ENCODE results near the gene DOCK1.

The DOCK1 gene

GRCh38 chr10:127063762-127064161 is 158.5 kb downstream of the DOCK1 start:
- Histone ChIP-seq H3K27me3 (ENCODE audit: control insufficient read depth, insufficient read depth, low read length) (no peaks in the 10 kb centered on the region), H3K4me3 (ENCODE audit: low read depth, low read length) (no peak overlapping the region), H3K9me3 (ENCODE audit: control insufficient read depth, insufficient read depth, low read length) (0 out of 2 replicates have a peak, but pooled peaks cover 5% of the 10 kb centered on the region), H3K36me3 (ENCODE audit: control insufficient read depth, insufficient read depth, low read length) (peaks cover 44% of the 10 kb centered on the region), H3K9ac (ENCODE audit: low read depth, low read length) (no peak overlapping the region), H3K27ac (ENCODE audit: low read depth, low read length) (no peak overlapping the region), H3K4me1 (ENCODE audit: control insufficient read depth, insufficient read depth, low read length) (no peaks in the 10 kb centered on the region)

- Histone ChIP-seq H3K4me1 (ENCODE audit: control insufficient read depth, insufficient read depth, low read length) (no peaks in the 10 kb centered on the region), H3K9me3 (ENCODE audit: control insufficient read depth, insufficient read depth, low read length) (no peaks in the 10 kb centered on the region), H3K36me3 (ENCODE audit: control insufficient read depth, insufficient read depth, low read length) (peaks cover 51% of the 10 kb centered on the region), H3K27me3 (ENCODE audit: control insufficient read depth, insufficient read depth, low read length) (no peaks in the 10 kb centered on the region), H3K9ac (ENCODE audit: low read depth, low read length) (no peak overlapping the region), H3K4me3 (ENCODE audit: low read depth, low read length) (no peak overlapping the region), H3K27ac (ENCODE audit: low read depth, low read length) (no peak overlapping the region)
Observed at GRCh38 chr10:127064474-127064873, 159.2 kb downstream of the DOCK1 start.

DNA sequence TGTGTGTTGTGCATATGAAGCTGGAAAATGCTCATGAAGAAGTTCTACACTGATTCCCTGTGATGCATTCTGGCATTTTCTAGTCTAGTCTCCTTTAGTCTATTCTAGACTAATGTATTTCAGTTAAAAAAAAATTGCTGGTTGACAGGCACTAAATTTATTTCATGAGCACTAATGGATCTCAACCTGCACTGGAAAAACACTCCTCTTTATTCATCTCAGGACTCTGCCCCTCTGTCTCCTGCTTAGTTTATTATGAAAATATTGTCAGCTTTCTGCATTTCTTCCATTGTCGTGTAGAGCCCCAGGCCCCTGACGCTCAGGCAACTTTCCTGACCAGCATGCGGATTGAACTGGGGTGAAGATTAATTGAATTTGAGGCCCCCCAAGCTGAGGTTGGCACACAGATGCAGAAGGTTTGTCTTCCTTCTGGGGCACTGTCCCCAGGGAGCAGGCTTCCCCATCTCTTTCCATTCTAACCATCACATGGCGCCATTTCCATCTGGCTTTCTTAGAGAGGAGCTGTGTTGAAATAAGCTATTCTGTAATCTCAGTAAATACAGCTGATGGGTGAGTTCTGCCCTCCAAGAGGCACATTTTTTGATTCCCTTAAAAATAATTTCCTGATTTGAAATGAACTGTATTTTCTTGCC is 162.4 kb downstream of the DOCK1 start:
- H3K27ac ChIP-seq (ENCODE audit: low read depth, low read length), result no peak overlapping the region
- no peaks in the 10 kb centered on the region for H3K4me1 ChIP-seq (ENCODE audit: control insufficient read depth, insufficient read depth, low read length)
- no peak overlapping the region for H3K4me3 ChIP-seq (ENCODE audit: low read depth, low read length)
- H3K9ac ChIP-seq (ENCODE audit: low read depth, low read length), result no peak overlapping the region
- no peaks in the 10 kb centered on the region for H3K9me3 ChIP-seq (ENCODE audit: control insufficient read depth, insufficient read depth, low read length)
- H3K27me3 ChIP-seq (ENCODE audit: control insufficient read depth, insufficient read depth, low read length), result no peaks in the 10 kb centered on the region
- peaks cover 54% of the 10 kb centered on the region for H3K36me3 ChIP-seq (ENCODE audit: control insufficient read depth, insufficient read depth, low read length)

- no peaks in the 10 kb centered on the region for H3K4me1 ChIP-seq (ENCODE audit: control insufficient read depth, insufficient read depth, low read length)
- H3K27ac ChIP-seq (ENCODE audit: low read depth, low read length), result no peak overlapping the region
- H3K4me3 ChIP-seq (ENCODE audit: low read depth, low read length), result no peak overlapping the region
- no peak overlapping the region for H3K9ac ChIP-seq (ENCODE audit: low read depth, low read length)
- no peaks in the 10 kb centered on the region for H3K27me3 ChIP-seq (ENCODE audit: control insufficient read depth, insufficient read depth, low read length)
- H3K9me3 ChIP-seq (ENCODE audit: control insufficient read depth, insufficient read depth, low read length), result no peaks in the 10 kb centered on the region
- H3K36me3 ChIP-seq (ENCODE audit: control insufficient read depth, insufficient read depth, low read length), result peaks cover 52% of the 10 kb centered on the region
Observed at GRCh38 chr10:127068485-127068884, 163.3 kb downstream of the DOCK1 start.

GRCh38 chr10:127069436-127069835 is 164.2 kb downstream of the DOCK1 start:
- Histone ChIP-seq H3K9ac (ENCODE audit: low read depth, low read length) (no peak overlapping the region), H3K4me3 (ENCODE audit: low read depth, low read length) (no peak overlapping the region), H3K9me3 (ENCODE audit: control insufficient read depth, insufficient read depth, low read length) (no peaks in the 10 kb centered on the region), H3K27me3 (ENCODE audit: control insufficient read depth, insufficient read depth, low read length) (no peaks in the 10 kb centered on the region), H3K36me3 (ENCODE audit: control insufficient read depth, insufficient read depth, low read length) (peaks cover 55% of the 10 kb centered on the region), H3K27ac (ENCODE audit: low read depth, low read length) (no peak overlapping the region), H3K4me1 (ENCODE audit: control insufficient read depth, insufficient read depth, low read length) (no peaks in the 10 kb centered on the region)

GRCh38 chr10:127071126-127071525 is 165.9 kb downstream of the DOCK1 start:
- no peak overlapping the region for H3K27ac ChIP-seq (ENCODE audit: low read depth, low read length)
- no peaks in the 10 kb centered on the region for H3K9me3 ChIP-seq (ENCODE audit: control insufficient read depth, insufficient read depth, low read length)
- peaks cover 55% of the 10 kb centered on the region for H3K36me3 ChIP-seq (ENCODE audit: control insufficient read depth, insufficient read depth, low read length)
- H3K4me1 ChIP-seq (ENCODE audit: control insufficient read depth, insufficient read depth, low read length), result no peaks in the 10 kb centered on the region
- H3K9ac ChIP-seq (ENCODE audit: low read depth, low read length), result no peak overlapping the region
- no peaks in the 10 kb centered on the region for H3K27me3 ChIP-seq (ENCODE audit: control insufficient read depth, insufficient read depth, low read length)
- H3K4me3 ChIP-seq (ENCODE audit: low read depth, low read length), result no peak overlapping the region

DNA sequence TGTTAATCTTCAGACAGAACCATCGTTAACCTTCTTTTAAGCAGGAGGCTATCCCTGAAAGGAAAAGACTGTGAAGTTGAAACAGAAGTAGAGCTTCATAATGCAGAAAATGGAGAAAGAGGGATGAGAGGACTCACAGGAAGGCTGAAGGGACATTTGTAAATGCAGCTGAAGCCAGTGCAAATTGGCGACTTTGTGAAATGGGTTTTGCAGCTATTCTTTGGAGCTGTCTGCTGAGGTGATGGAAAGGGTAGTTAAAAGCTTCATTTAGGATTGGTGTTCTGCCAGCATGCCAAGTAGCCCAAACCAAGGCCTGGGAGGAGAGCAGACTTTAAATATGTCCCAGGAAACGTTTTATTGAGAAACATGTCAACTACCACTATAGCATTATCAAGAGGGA is 168.4 kb downstream of the DOCK1 start:
- no peaks in the 10 kb centered on the region for H3K4me1 ChIP-seq (ENCODE audit: control insufficient read depth, insufficient read depth, low read length)
- no peaks in the 10 kb centered on the region for H3K9me3 ChIP-seq (ENCODE audit: control insufficient read depth, insufficient read depth, low read length)
- H3K36me3 ChIP-seq (ENCODE audit: control insufficient read depth, insufficient read depth, low read length), result peaks cover 34% of the 10 kb centered on the region
- no peak overlapping the region for H3K4me3 ChIP-seq (ENCODE audit: low read depth, low read length)
- no peaks in the 10 kb centered on the region for H3K27me3 ChIP-seq (ENCODE audit: control insufficient read depth, insufficient read depth, low read length)
- H3K27ac ChIP-seq (ENCODE audit: low read depth, low read length), result no peak overlapping the region
- H3K9ac ChIP-seq (ENCODE audit: low read depth, low read length), result no peak overlapping the region

GRCh38 chr10:127079392-127079791 is 174.2 kb downstream of the DOCK1 start:
- no peak overlapping the region for H3K4me3 ChIP-seq (ENCODE audit: low read depth, low read length)
- H3K9me3 ChIP-seq (ENCODE audit: control insufficient read depth, insufficient read depth, low read length), result no peaks in the 10 kb centered on the region
- H3K4me1 ChIP-seq (ENCODE audit: control insufficient read depth, insufficient read depth, low read length), result no peaks in the 10 kb centered on the region
- no peak overlapping the region for H3K9ac ChIP-seq (ENCODE audit: low read depth, low read length)
- peaks cover 11% of the 10 kb centered on the region; the same call in 1 of the 2 replicates for H3K36me3 ChIP-seq (ENCODE audit: control insufficient read depth, insufficient read depth, low read length)
- H3K27me3 ChIP-seq (ENCODE audit: control insufficient read depth, insufficient read depth, low read length), result no peaks in the 10 kb centered on the region
- H3K27ac ChIP-seq (ENCODE audit: low read depth, low read length), result no peak overlapping the region

DNA sequence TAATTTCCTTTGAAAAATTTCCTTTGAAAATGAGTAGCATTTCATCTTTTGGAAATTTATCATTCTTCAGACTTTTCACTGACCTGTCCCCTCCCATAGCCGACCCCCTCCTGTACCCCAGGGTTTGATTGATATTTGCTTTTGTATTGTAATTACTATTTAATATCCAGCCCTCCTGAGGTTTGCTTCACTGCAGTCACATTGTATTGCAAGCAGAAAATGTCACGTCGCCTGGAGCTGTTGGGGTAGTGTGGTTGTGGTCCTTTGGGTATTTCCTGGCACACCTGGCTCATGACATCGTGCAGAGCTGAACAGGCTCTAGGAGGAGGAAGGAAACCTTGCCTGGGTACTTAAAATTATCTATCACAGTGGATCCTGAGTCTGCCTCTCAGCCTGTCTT is 175.1 kb downstream of the DOCK1 start:
- Histone ChIP-seq H3K27me3 (ENCODE audit: control insufficient read depth, insufficient read depth, low read length) (no peaks in the 10 kb centered on the region), H3K4me1 (ENCODE audit: control insufficient read depth, insufficient read depth, low read length) (no peaks in the 10 kb centered on the region), H3K27ac (ENCODE audit: low read depth, low read length) (no peak overlapping the region), H3K4me3 (ENCODE audit: low read depth, low read length) (no peak overlapping the region), H3K9ac (ENCODE audit: low read depth, low read length) (no peak overlapping the region), H3K9me3 (ENCODE audit: control insufficient read depth, insufficient read depth, low read length) (no peaks in the 10 kb centered on the region), H3K36me3 (ENCODE audit: control insufficient read depth, insufficient read depth, low read length) (peaks cover 9% of the 10 kb centered on the region; the same call in 1 of the 2 replicates)

DNA sequence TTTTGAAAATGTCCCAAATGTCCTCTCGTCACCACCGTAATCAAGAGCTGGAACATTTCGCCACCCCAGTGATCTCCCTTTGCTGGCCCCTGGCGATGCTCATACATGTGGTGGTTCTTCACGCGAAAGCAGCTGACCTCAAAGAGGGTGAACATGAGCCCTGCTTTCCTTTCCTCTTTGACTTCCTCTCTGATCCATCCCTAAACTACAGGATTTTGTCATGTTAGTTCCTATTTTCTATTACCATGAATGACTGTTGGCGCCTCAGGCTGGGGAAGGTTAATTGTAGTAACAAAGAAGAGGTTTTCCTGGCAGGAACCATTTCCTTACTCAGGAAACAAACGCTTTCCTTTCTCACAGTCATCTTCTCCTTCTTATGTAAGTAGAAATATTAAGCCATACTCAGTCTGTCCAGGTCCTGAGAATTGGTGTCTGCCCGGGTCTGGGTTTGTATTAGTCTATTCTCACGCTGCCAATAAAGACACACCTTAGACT is 176.7 kb downstream of the DOCK1 start:
- H3K4me3 ChIP-seq (ENCODE audit: low read depth, low read length), result no peak overlapping the region

GRCh38 chr10:127082651-127083050 is 177.4 kb downstream of the DOCK1 start:
- no peaks in the 10 kb centered on the region for H3K9me3 ChIP-seq (ENCODE audit: control insufficient read depth, insufficient read depth, low read length)
- no peak overlapping the region for H3K4me3 ChIP-seq (ENCODE audit: low read depth, low read length)
- H3K36me3 ChIP-seq (ENCODE audit: control insufficient read depth, insufficient read depth, low read length), result 0 out of 2 replicates have a peak, but pooled peaks cover 6% of the 10 kb centered on the region
- no peaks in the 10 kb centered on the region for H3K27me3 ChIP-seq (ENCODE audit: control insufficient read depth, insufficient read depth, low read length)
- no peaks in the 10 kb centered on the region for H3K4me1 ChIP-seq (ENCODE audit: control insufficient read depth, insufficient read depth, low read length)
- H3K27ac ChIP-seq (ENCODE audit: low read depth, low read length), result no peak overlapping the region
- H3K9ac ChIP-seq (ENCODE audit: low read depth, low read length), result no peak overlapping the region

More for the DNA sequence above, 176.7 kb downstream of the DOCK1 start:
- Histone ChIP-seq H3K9ac (ENCODE audit: low read depth, low read length) (no peak overlapping the region), H3K27ac (ENCODE audit: low read depth, low read length) (no peak overlapping the region), H3K36me3 (ENCODE audit: control insufficient read depth, insufficient read depth, low read length) (0 out of 2 replicates have a peak, but pooled peaks cover 6% of the 10 kb centered on the region), H3K9me3 (ENCODE audit: control insufficient read depth, insufficient read depth, low read length) (no peaks in the 10 kb centered on the region), H3K27me3 (ENCODE audit: control insufficient read depth, insufficient read depth, low read length) (no peaks in the 10 kb centered on the region), H3K4me1 (ENCODE audit: control insufficient read depth, insufficient read depth, low read length) (no peaks in the 10 kb centered on the region)

Data from HUES48 (cell line).